HG02763 (cell line): Measurements from ENCODE around the gene TINAGL1.

Experiments used
- ATAC-seq: cut with Tn5 transposase; IDR thresholded peaks from one replicate; pipeline ENCODE4 v1.9.1; 2021; ENCODE audit warnings: mild to moderate bottlenecking, moderate library complexity; ENCODE audit not compliant: unreplicated experiment

TINAGL1 gene

GRCh38 chr1:31600641-31601040, 24.3 kb downstream of the TINAGL1 start:
- ATAC-seq, result no peak

- ATAC-seq, result no peak
Measured at GRCh38 chr1:31602081-31602480, 25.8 kb downstream of the TINAGL1 start.

- peak; percentile 45 for ATAC-seq
Measured at GRCh38 chr1:31605908-31606427, 29.7 kb downstream of the TINAGL1 start.

- no peak for ATAC-seq
Measured at GRCh38 chr1:31607360-31607759, 31.0 kb downstream of the TINAGL1 start.

GRCh38 chr1:31609514-31610118, 33.3 kb downstream of the TINAGL1 start:
- ATAC-seq, result no peak

GRCh38 chr1:31614414-31615005, 38.2 kb downstream of the TINAGL1 start:
- ATAC-seq, result no peak

DNA sequence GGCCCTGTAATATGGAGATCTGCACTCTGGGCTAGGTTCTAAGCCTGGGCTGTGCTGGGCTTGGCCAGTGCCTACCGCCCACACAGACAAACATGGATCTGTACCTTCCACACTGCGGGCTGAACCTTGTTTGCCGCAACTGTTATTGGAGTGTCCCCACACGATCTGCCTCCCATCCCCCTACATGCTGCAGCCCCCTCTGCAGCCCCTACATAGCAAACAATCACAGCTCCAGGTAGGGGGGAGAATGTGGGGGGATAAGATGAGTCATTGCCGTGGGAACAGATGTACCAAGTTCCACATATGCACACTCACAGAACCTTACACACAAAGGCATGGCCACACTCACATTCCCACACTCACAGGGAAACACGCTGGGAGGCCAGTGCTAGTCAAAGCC, 39.1 kb downstream of the TINAGL1 start:
- no peak for ATAC-seq

DNA sequence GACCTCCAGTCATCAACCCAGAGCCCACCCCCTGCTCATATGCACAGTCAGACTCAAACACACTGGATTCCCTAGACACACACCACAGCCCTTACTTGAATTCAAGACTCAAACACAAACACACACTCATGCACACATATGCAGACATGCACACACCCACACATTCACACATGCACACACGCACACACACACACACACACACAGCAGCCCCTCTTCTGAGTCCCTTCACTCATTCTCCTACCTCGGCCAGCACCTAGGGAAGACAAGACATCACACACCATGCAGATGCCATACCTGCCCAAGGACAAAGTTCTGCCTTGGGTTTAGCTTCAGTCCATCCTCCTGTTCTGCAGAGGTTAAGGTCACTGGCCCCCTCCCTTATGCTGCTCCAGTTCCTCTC, 39.6 kb downstream of the TINAGL1 start:
- ATAC-seq, result no peak

DNA sequence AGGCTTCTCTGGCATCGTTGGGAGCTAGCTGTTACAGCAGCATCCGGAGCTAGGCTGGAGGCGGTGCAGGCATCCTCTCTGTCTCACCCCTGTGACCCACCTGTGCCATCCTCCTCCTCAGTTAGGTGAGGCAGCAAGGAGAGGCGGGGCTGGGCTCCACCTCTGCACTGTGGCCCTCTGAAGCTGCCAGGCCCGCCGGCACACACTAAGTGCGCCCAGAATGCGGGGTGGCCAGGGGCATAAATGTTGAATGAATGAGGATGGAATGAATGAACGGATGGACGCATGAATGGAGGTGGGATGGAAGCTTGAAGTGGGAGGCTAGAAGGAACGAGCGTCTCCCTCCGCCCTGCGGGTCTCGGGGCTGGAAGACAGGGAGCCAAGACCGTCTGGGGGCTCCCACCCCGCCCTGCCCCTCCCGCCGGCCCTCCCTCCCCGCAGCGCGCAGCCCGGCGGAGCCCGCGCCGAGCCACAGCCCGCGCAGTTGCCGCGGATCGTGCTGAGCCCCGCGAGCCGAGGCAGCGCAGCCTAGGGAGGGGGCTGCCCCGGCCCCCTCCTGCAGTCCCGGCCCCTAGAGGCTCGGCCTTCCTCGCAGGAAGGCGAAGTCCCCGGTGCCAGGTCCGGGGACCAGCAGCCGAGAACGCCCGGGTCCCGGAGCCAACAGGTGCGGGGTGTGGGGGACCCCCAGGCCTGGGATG, 41.1 kb downstream of the TINAGL1 start, which contains the start of gene HCRTR1:
TSS of gene HCRTR1 (plus strand) at position 472 of the 698 bp plus-strand sequence. CDS start 1,504 bp downstream, outside the sequence.
- ATAC-seq, result no peak

- no peak for ATAC-seq
Measured at GRCh38 chr1:31617916-31618746, 41.8 kb downstream of the TINAGL1 start.

DNA sequence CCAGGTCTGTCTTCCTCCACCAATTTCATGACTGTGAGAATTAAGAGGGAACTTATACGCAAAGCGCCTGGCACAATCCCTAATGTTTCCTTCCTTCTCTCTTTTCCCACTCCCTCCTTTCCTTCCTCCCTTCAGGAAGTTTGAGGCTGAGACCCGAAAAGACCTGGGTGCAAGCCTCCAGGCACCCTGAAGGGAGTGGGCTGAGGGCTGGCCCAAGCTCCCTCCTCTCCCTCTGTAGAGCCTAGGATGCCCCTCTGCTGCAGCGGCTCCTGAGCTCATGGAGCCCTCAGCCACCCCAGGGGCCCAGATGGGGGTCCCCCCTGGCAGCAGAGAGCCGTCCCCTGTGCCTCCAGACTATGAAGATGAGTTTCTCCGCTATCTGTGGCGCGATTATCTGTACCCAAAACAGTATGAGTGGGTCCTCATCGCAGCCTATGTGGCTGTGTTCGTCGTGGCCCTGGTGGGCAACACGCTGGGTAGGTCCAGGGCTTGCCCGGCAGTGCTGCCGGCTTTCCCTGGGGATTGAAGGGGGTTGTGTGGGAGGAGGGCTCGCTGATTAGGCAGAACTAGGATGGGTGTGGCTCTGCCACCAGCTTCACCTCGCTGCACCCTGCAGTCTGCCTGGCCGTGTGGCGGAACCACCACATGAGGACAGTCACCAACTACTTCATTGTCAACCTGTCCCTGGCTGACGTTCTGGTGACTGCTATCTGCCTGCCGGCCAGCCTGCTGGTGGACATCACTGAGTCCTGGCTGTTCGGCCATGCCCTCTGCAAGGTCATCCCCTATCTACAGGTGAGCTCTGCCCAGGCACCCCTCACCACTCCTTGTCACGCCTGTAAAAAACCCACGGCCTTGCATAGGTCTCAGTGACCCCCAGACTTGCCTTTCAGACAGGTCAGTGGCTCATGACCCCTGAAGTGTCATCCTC, 42.9 kb downstream of the TINAGL1 start:
- no peak for ATAC-seq

DNA sequence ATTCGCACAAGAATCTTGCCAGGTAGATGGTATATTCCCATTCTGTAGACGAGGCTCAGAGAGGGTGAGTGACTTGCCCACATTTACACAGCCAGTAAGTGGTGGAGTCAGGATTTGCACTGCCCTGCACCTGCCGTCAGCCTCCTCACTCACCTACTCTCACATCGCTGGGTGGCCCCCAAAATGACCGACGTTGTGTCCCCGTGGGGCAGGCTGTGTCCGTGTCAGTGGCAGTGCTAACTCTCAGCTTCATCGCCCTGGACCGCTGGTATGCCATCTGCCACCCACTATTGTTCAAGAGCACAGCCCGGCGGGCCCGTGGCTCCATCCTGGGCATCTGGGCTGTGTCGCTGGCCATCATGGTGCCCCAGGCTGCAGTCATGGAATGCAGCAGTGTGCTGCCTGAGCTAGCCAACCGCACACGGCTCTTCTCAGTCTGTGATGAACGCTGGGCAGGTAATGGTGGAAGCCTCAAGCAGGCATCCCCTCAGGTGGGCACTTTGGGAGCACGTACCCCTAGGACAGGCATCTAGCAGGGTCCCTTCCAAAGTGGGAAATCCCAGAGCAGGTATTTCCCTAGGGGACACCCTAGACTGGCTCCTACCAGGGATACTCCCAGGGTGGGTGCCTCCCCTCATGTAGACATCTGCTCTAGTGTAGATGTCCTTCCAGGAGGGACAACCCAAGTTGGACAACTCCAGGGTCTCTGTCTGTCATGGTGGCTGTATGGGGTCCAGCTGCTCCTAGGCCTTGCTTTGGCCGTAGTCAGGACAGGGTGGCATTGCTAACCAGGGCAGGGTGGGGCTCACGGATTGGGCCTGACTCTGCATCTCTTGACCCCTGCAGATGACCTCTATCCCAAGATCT, 44.5 kb downstream of the TINAGL1 start:
- ATAC-seq, result no peak

DNA sequence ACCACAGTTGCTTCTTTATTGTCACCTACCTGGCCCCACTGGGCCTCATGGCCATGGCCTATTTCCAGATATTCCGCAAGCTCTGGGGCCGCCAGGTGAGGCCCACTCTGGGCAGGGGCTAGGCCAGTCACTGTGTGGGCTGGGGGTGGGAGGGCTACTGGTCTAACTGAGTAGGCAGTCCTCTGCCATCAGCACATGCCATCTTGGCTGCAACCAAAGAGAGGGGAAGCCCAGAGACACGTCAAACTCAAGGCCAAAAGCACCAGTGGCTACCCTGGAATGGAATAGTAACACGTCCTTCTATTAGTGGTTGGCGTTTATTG, 45.1 kb downstream of the TINAGL1 start:
- ATAC-seq, result no peak

DNA sequence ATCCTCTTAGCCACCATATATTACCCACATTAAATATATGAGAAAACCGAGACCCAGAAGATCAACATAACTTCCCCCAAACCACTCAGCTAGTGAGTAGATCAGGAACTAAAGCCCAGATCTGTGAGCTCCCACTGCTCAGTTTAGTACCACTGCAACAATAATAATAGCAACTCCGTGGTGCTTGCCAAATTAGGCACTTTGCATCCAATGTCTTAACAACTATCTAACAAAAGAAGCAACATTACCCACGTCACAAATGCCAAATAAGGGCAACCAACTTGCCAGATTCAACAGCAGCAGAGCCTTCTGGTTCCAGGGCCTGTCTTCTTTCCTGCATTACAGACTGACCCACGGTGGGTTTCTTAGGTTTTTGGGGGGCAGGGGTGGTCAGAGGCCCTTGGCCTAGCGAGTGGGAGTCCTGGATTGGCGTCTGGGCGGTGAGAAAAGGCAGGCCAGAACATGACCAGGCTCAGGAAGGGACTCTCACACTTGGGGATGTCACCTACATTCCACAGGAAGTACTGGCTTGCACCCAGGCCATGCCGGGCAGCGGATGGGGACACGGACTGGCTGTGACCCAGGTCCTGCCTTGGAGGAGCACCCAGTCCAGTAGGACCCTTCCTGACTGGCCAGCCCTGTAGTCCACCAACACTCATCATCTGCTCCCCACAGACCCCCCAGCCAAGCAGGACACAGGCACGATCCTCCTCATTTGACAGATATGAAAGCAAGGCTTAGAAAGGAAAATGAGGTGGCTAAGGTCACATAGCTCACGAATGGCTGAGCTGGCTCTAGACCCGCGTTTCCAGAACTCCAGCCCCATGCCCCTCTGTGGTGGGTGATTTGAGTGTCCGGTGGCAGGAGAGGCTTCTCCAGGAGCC, 45.8 kb downstream of the TINAGL1 start:
- ATAC-seq, result no peak

DNA sequence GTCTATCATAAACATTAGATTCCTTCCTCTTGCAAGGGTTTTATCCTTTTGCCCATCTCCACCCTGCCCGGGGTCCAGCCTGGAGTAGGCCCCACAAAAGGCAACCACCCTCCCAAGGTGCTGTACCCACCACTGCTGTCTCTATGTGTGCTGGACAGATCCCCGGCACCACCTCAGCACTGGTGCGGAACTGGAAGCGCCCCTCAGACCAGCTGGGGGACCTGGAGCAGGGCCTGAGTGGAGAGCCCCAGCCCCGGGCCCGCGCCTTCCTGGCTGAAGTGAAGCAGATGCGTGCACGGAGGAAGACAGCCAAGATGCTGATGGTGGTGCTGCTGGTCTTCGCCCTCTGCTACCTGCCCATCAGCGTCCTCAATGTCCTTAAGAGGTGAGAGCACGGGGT, 47.0 kb downstream of the TINAGL1 start:
- ATAC-seq, result no peak

GRCh38 chr1:31624309-31624708, 48.0 kb downstream of the TINAGL1 start:
- no peak for ATAC-seq

DNA sequence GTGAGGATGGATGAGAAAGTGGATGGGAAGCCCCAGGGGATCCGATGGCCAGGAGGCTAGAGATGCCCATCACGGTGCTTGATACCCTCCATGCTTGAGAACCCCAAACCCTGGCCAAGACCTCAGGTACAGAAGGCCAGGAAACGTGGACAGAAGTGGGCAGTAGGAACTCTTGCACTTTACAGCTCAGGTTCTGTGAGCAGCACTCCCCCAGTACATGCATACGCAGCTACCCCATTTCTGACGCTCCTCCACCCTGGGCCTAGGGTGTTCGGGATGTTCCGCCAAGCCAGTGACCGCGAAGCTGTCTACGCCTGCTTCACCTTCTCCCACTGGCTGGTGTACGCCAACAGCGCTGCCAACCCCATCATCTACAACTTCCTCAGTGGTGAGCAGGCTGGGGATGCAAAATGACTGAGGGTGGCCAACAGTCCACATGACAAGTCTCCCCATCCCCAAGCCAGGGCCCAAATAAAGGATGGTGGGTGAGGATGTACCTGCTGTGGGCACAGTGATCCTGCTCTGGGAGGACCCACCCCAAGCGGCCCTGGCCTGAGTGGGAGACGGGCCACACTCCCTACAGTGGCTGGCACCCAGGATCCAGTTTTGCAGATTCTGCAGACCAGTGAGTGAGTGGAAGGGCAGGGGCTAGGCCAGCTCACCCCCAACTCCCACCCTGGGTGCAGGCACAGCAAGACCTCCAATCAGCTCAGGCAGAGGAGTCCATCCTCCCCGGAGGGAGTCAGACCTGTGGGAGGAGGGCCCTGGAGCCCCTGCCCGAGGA, 48.6 kb downstream of the TINAGL1 start:
- ATAC-seq, result no peak
